Thyroid gland (tissue), 4 donors: ENCODE measurements around the gene SMAP2. TPM values are rescaled to one million over a fixed set of nuclear protein-coding genes. Genes with fewer than 3 reads are reported as not detected.
A peak's percentile ranks its signal among the peaks of the same experiment; 100 is the strongest.
"Not testable (repeated sequence)": the region's sequence is repeated elsewhere in the genome, so short reads cannot be mapped to it uniquely, and the experiment has no call there.

ENCODE experiments used
- DNase-seq, 2 donors: peaks; one replicate each; pipeline ENCODE4 v3.0.0-alpha.2; 2019
- H3K27ac ChIP-seq, 3 donors: fragments of 200-600 bp; sonication (generic); 1 replicate in 2 of 3; 2 replicates in 1 of 3; pipeline ENCODE4 v1.5.1; 2016 to 2019; ENCODE audit warnings: mild to moderate bottlenecking in 1 of 3, moderate library complexity in 1 of 3
- H3K27me3 ChIP-seq: fragments of 200-600 bp; sonication (generic); one replicate; pipeline ENCODE4 v1.5.1; 2019
- H3K36me3 ChIP-seq, 2 donors: fragments of 200-600 bp; sonication (generic); one replicate each; pipeline ENCODE4 v1.5.1; 2016 to 2019
- H3K4me1 ChIP-seq, 2 donors: fragments of 200-600 bp; sonication (generic); one replicate each; pipeline ENCODE4 v1.5.1; 2017 to 2019
- H3K4me3 ChIP-seq, 3 donors: fragments of 200-600 bp; sonication (generic); replicated peaks in 1 of 3; 1 replicate in 2 of 3; 2 replicates in 1 of 3; pipeline ENCODE4 v1.5.1; 2016; ENCODE audit warnings: mild to moderate bottlenecking in 1 of 3
- H3K9me3 ChIP-seq: fragments of 200-600 bp; sonication (generic); one replicate; pipeline ENCODE4 v1.5.1; 2017
- POLR2A ChIP-seq, 2 donors: fragments of 450-650 bp; IDR thresholded peaks; one replicate each; pipeline ENCODE4 v1.6.1; 2017; ENCODE audit warnings: antibody characterized with exemption in 2 of 2, mild to moderate bottlenecking in 2 of 2, moderate library complexity in 1 of 2
- WGBS, 2 donors: methylation state at CpG; one replicate each; pipeline ENCODE4 v1.1.5; 2017; 5-methylcytosine and 5-hydroxymethylcytosine counted together
- intact Hi-C: fragments of 100-400 bp; cut with DNase I; formaldehyde crosslinking; loops from one replicate; pipeline ENCODE4 v1.15.1; 2023
- total RNA-seq, 4 donors: library from RNA; depleted of rRNA; stranded (reverse); fragments of >200 nt; gene quantifications; one replicate each; pipeline ENCODE4 v1.2.3, GENCODE V29; 2016
- TF ChIP-seq, protein P1 (sequence below), 6 experiments: fragments of 200-600 bp in 3 of 6; fragments of 450-650 bp in 3 of 6; sonication (generic) in 3 of 6; IDR thresholded peaks; one replicate each; pipeline ENCODE4 v1.5.1; 2016 to 2019; ENCODE audit warnings: antibody characterized with exemption in 6 of 6, mild to moderate bottlenecking in 2 of 6, inconsistent platforms in 1 of 6, moderate library complexity in 1 of 6

The SMAP2 gene
- total RNA-seq, 4 donors from 2014 or later: 21.9 to 29.3 (median 26.8) TPM

DNA sequence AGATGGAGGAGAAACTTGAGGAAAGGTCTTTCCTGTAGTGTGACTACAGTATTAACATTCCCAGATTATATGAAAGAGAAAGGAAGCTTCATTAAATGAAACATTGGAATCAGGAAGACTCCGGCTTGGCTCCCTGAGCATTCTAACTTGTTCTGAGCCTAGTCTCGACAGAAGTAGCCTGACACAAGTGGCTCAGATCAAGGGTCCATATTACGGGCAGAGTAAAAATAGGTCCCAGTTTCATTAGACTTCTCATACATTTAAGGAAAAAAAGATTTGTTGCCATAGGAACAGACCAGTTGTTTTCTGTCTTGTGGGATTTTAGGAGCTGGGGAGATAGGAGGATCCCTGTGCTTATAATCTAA, 12.8 kb downstream of the SMAP2 start:
- intact Hi-C loops: no loop called here
- Histone ChIP-seq H3K4me1 (peaks cover 48 to 73% of the 10 kb centered on the region in 2 donors), H3K9me3 (no peaks in the 10 kb centered on the region), H3K27ac (peak overlapping the region; percentile 61 to 72 (median 66)), H3K27me3 (no peaks in the 10 kb centered on the region), H3K36me3 (no peaks in the 10 kb centered on the region), H3K4me3 (no peak overlapping the region)
- 70 to 89% methylated on average over 3 of the region's 3 CpGs for WGBS, 2 donors
- TF ChIP-seq, protein P1, sequence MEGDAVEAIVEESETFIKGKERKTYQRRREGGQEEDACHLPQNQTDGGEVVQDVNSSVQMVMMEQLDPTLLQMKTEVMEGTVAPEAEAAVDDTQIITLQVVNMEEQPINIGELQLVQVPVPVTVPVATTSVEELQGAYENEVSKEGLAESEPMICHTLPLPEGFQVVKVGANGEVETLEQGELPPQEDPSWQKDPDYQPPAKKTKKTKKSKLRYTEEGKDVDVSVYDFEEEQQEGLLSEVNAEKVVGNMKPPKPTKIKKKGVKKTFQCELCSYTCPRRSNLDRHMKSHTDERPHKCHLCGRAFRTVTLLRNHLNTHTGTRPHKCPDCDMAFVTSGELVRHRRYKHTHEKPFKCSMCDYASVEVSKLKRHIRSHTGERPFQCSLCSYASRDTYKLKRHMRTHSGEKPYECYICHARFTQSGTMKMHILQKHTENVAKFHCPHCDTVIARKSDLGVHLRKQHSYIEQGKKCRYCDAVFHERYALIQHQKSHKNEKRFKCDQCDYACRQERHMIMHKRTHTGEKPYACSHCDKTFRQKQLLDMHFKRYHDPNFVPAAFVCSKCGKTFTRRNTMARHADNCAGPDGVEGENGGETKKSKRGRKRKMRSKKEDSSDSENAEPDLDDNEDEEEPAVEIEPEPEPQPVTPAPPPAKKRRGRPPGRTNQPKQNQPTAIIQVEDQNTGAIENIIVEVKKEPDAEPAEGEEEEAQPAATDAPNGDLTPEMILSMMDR (IDR thresholded peaks at IDR 0.05): no peak
- DNase-seq: no peak

DNA sequence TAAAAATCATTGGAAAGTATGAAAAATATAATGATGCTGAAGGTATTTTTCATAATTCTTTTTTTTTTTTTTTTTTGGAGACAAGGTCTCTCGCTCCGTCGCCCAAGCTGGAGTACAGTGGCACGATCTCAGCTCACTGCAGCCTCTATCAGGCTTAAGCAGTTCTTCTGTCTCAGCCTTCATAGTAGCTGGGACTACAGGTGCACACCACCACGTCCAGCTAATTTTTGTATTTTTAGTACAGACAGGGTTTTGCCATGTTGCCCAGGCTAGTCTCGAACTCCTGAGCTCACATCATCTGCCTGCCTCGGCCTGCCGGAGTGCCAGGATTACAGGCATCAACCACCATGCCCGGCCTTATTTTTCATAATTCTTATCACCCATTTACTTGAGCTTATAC, 13.3 kb downstream of the SMAP2 start:
- no peak overlapping the region for H3K4me3 ChIP-seq

DNA sequence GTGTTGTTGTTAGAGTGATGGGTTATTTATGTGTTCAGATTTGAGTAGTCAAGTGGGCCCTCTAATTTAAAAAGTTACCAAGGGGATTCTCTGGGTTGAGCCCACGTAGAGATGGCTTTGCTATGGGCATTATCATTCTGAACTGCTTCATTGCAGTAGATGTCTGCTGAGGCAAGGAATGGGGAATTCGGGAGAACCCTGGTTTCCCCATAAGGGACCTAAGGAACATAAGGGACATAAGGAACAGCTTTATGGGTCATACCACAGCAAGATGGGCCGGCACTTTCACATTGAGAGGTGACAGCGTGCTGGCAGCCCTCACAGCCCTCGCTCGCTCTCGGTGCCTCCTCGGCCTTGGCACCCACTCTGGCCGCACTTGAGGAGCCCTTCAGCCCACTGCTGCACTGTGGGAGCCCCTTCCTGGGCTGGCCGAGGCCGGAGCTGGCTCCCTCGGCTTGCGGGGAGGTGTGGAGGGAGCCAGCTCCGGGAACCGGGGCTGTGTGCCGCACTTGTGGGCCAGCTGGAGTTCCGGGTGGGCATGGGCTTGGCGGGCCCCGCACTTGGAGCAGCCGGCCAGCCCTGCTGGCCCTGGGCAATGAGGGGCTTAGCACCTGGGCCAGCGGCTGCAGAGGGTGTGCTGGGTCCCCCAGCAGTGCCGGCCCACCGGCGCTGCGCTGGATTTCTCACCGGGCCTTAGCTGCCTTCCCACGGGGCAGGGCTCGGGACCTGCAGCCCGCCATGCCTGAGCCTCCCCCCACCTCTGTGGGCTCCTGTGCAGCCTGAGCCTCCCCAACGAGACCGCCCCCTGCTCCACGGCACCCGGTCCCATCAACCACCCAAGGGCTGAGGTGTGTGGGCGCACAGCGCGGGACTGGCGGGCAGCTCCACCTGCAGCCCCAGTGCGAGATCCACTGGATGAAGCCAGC, 14.1 kb downstream of the SMAP2 start:
- DNase-seq, H3K36me3 ChIP-seq, intact Hi-C loops, H3K9me3 ChIP-seq, H3K4me3 ChIP-seq, H3K27me3 ChIP-seq: not testable (repeated sequence)
- WGBS, 2 donors: 87 to 96% methylated on average over 18 to 23 of the region's 38 CpGs
- H3K4me1 ChIP-seq: peaks cover 52 to 73% of the 10 kb centered on the region in 2 donors
- H3K27ac ChIP-seq: peak overlapping the region in 2 of 3 donors; percentile 20 to 61

More for the DNA sequence above, 13.3 kb downstream of the SMAP2 start:
- H3K4me1 ChIP-seq: peaks cover 50 to 73% of the 10 kb centered on the region in 2 donors
- no peaks in the 10 kb centered on the region for H3K36me3 ChIP-seq
- 83 to 87% methylated on average over 9 of the region's 9 CpGs for WGBS, 2 donors
- intact Hi-C loops: no loop called here
- no peaks in the 10 kb centered on the region for H3K27me3 ChIP-seq
- TF ChIP-seq POLR2A (IDR thresholded peaks at IDR 0.05): no peak
- TF ChIP-seq, protein P1 (IDR thresholded peaks at IDR 0.05): no peak
- no peak for DNase-seq
- no peaks in the 10 kb centered on the region for H3K9me3 ChIP-seq
- H3K27ac ChIP-seq: peak overlapping the region in 2 of 3 donors; percentile 61 to 66

DNA sequence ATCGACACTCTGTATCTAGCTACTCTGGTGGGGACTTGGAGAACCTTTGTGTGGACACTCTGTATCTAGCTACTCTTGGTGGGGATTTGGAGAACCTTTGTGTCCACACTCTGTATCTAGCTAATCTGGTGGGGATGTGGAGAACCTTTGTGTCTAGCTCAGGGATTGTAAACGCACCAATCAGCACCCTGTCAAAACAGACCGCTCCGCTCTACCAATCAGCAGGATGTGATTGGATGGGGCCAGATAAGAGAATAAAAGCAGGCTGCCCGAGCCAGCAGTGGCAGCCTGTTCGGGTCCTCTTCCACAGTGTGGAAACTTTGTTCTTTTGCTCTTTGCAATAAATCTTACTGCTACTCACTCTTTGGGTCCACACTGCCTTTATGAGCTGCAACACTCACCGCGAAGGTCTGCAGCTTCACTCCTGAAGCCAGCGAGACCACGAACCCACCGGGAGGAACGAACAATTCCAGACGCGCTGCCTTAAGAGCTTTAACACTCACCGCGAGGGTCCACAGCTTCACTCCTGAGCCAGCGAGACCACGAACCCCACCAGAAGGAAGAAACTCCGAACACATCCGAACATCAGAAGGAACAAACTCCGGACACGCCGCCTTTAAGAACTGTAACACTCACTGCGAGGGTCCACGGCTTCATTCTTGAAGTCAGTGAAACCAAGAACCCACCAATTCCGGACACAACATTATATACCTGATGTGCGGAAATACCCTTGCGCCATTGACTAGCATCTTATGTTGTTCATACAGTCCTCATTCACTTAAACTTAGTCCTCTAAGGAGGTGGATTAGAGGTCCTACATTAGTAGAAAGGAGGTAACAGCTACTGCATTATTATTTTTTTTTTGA, 15.2 kb downstream of the SMAP2 start:
- Histone ChIP-seq H3K27ac (peak overlapping the region in 2 of 3 donors; percentile 7 to 18), H3K4me1 (peaks cover 49 to 73% of the 10 kb centered on the region in 2 donors)
- H3K9me3 ChIP-seq, DNase-seq, intact Hi-C loops, H3K4me3 ChIP-seq, H3K27me3 ChIP-seq, H3K36me3 ChIP-seq: not testable (repeated sequence)
- WGBS, 2 donors: 96 to 99% methylated on average over 27 to 28 of the region's 28 CpGs

DNA sequence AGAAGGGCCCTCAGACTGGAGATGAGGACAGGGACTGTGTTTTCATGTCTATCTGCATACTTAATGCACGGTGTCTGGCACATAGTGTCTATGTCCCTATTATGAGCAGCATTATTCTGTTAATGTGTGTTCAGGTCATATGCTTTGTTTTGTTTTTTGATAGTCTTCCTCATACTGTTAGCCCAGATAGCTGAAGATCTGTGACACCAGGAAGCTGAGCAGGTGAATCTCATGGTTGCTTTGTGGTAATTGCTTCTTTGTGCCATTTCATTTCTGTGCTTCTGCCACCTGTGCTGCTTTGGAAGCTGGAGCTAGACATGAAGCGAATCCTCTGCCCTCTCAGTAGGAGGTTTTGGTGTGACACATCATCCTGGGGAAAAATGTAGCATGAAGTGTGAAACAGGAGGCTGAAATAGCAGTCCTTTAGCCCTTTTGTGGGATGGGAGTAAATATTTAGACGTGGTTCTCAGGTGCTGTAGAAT, 15.8 kb downstream of the SMAP2 start:
- H3K4me3 ChIP-seq: no peak overlapping the region
- DNase-seq: no peak
- intact Hi-C loops: no loop called here
- no peak for TF ChIP-seq POLR2A (IDR thresholded peaks at IDR 0.05)
- TF ChIP-seq, protein P1 (IDR thresholded peaks at IDR 0.05): no peak
- H3K27ac ChIP-seq: peak overlapping the region in 2 of 3 donors; percentile 7 to 18
- H3K36me3 ChIP-seq: no peaks in the 10 kb centered on the region
- H3K27me3 ChIP-seq: no peaks in the 10 kb centered on the region
- no peaks in the 10 kb centered on the region for H3K9me3 ChIP-seq
- 86 to 93% methylated on average over 3 of the region's 3 CpGs for WGBS, 2 donors
- peaks cover 48 to 73% of the 10 kb centered on the region in 2 donors for H3K4me1 ChIP-seq
